Activated CD4-positive, alpha-beta T cell treated with anti-CD3 and anti-CD28 coated beads, Interleukin-2, amount 50 U/mL, for 24 hours (primary cell): ENCODE results near the gene CD40LG.

Experiments
- DNase-seq, 2 donors: peaks; one replicate each; pipeline ENCODE4 v3.0.0-alpha.2; 2020; ENCODE audit warnings: low read depth in 1 of 2, low spot score in 1 of 2

The CD40LG gene

DNA sequence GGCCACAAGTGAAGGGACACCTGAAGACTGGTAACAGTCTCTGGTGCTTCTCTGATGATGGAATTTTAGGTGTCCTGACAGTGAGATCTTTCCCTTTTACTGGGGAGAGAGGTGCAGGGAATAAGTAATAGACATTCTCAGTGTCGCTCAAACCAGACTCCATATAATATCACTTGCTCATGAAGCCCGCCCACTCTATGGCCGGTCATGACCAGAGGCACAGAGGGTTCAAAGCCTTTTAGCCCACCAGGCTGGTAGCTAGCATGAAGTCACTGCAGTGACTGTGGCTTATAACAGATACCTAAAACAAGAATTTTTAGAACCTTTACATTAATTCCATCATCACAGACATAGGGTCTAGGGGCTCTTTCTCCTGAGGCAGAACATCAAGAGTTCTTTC is 2.9 kb downstream of the CD40LG start:
- no peak for DNase-seq

DNA sequence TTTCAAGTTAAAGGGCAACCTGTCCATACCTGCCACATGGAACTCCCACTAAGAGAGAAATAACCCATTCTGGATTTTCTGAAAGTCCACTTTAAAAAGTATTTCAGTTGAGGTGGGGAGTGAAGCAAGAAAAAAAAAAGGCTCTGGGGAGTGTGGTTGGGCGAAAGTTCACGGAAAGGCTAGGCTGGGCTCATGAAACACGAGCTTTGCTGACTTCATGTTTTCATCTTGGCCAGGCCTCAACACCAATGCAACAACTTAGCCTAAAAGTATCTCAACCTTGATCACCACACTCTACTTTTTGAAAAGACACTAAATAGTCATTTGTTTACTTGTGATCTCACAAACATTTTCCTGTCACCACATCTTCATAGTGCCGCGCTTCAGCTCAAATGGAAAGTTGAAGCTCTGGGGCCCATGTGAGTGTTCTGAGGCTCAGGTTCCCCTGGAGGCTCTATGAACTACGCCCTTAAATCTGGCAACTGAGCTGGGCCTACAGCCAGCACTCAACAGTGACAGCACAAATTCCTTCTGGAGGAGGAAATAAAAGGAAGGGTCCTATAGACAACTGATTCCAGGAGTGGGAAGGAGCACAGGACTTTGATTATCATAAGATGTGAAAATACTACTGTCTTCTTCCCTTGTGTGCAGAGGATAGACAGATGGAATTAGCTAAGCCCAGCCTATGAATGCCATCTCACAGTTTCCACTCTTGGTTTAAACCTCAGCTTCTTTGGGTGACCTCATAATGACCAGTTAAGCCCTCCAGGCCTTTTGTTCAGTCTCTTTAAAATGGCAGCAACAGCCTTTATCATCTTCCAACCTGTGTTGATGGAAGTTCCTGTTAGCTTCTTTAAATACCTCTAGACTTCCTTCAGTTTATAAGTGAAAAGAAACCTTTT is 5.1 kb downstream of the CD40LG start:
- DNase-seq = no peak

DNA sequence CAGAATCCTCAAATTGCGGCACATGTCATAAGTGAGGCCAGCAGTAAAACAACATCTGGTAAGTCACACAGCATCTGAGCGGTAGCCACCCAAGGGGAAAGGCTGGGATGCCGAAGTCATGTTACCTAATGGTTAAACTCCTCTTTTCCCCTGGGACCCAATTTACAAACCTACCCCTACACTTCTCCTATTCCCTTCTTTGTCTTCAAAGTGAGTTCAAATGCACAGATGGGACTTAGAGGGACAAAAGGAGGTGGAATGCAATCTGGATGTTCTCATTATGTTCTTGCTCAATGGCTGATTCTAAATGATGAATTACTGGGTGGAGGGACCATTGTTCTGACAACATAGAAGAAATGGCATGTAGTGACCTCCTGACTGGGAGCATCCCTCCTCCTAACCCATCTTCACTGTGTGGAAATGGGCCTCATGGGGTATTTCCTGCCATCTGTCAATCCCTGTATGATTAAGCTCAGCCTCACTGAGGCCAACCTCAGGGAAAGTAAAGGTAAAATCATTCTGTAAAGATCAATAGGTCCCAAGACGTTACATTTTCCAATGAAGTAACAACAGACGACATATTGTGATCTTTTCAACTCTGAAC is 8.5 kb downstream of the CD40LG start:
- no peak for DNase-seq

DNA sequence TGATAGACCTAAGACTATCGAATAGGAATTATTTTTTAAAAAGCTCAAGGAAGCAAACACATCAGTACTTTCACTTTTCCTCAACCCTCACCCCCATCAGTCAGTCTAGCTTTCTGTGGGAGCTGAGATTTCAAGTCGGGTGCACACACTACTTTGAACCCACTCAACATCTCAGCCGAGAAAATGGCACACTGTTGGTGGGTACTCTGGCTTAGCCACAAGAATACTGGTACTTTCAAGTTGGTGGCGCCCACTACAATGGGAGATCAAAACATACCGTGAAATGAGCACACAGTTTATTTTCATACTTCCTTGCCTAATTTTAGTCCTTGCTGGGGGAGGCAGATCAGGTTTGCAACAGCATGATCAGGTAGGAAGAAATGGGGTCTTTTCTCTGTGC is 10.2 kb downstream of the CD40LG start:
- no peak for DNase-seq

DNA sequence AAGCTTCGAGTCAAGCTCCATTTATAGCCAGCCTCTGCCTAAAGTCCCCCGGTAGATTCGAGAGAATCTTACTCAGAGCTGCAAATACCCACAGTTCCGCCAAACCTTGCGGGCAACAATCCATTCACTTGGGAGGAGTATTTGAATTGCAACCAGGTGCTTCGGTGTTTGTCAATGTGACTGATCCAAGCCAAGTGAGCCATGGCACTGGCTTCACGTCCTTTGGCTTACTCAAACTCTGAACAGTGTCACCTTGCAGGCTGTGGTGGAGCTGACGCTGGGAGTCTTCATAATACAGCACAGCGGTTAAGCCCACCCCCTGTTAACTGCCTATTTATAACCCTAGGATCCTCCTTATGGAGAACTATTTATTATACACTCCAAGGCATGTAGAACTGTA is 11.2 kb downstream of the CD40LG start:
- DNase-seq = no peak

DNA sequence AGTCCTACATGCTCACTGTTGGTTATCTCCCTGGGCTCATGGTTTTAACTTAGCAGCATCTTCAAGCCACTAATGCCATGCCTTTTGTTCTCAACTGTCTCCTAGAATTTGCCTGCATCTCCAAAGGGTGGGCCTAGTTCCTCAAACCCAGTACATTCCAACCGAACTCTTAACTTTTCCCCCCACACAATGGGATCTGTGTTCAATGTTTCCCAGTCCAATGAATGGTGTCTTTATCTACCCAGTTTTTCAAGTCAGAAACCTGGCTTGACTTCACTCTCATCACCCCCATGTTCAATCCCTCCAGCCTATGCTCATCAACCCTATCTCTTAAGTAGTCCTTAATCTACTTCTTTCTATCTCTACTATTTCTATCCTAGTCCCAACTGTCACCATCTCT is 12.9 kb downstream of the CD40LG start:
- no peak for DNase-seq

DNA sequence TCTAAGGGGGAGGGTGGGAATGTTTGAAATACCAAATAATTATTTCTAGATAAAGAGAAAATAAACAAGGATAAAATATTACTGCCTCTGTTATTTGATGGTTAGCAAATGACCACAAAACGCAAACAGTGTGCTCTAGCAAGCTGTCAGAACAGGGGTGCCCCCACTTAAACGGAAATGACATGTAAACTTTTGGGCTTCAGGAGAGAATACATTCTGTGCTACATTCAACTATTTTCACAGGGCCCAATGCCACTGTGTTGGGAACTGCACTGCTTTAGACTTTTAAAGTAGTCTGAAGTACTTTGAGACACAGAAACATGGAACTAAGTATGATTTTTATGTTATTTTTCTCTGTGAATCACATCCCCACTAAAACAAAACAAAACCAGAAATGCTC is 14.1 kb downstream of the CD40LG start:
- DNase-seq = no peak

DNA sequence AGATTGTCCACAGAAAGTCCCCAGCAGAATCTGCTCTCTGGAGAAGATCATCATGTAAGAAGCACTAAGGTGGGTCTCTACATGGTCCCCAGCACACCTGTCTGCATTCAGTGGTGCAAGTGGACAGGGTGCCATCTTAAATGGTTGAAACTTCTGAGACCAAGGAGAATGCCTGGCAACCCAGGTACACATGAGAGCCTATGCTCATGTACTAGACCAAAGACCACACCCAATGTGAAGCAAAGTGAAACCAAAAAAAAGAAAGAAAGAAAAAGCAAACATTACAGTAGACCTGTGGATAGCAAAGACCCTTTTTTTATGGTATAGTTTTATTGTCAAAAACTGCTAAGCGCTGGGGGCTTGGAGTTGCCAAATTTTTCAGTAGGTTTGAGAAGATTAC is 15.0 kb downstream of the CD40LG start:
- no peak for DNase-seq

DNA sequence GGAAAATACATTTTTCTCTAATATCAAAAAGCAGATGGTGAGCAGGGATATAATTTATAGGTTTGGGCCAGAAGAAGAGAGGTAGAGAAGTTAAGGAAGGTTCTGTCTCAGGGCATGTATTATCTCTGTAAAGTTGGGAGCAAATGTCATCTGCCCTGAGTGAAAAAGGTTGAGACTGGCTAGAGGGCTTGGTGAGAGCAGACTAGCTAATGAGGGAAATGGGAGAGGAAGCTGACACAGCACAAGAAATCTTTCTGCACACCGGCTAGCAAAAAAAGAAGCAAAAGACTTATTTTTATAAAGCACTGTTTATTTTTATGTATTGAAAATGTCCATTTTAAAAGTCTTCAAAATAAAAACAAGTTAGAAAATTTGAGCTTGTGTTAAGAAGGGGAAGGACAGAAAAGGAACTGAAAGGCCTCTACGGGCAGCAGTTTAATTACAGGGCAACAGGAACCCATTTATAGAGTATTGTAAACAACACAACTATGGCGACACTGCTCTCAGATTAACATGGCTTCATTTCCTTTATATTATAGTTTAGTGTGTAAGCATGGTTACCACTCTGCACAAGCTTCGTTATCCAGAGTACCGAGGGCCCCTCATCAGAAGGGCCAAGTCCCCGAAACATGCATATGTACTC is 17.4 kb downstream of the CD40LG start:
- DNase-seq = no peak

DNA sequence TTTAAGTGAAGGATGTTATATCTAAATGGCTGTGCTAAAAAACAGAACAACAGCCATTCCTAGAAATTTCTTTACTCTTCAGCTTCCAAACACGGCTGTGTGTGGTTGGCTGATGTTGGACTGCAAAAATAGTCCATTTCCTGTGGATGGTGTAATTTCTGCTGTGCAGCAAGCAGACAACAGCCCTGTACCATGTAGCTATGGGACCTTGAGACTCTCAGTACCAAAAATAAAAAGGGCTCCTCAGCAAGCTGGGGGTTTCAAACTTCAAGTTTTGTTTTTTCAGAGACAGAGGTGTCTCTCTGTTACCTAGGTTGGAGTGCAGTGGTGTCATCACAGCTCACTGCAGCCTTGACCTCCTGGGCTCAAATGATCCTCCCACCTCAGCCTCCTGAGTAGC is 18.1 kb downstream of the CD40LG start:
- DNase-seq = no peak

DNA sequence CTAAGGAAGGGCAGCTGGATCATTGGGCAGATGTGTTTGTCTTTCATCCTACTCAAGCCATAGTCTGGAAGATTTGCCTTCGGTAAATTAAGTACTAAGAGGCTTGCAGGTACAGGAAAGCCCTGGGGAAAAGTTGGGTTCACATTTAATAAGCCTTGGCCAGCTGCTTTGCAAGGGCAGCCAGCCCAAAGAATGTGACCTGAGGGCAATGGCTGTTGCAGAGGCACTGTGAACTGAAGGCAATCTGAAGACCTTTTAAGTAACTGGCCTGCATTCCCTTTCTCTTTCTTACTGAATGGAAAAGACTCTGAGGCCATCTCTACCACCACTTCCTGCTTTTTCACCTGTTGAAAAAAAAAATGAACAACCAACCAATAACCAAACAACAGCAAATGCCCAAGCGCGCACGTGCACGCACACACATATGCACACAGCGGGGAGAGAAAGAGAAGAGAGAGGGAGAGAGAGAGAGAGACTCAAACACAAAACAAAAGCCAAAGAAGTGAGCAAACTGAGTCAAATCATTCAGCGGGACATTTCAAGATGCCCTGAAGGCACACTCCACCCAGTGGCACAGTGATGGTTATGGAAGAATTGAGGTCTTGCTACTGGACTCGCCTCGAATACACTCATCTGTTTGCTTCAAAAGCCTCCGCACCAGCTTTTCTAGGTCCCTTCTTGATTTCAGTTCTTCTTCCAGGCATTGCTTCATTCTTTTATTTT is 19.6 kb downstream of the CD40LG start:
- DNase-seq = no peak

DNA sequence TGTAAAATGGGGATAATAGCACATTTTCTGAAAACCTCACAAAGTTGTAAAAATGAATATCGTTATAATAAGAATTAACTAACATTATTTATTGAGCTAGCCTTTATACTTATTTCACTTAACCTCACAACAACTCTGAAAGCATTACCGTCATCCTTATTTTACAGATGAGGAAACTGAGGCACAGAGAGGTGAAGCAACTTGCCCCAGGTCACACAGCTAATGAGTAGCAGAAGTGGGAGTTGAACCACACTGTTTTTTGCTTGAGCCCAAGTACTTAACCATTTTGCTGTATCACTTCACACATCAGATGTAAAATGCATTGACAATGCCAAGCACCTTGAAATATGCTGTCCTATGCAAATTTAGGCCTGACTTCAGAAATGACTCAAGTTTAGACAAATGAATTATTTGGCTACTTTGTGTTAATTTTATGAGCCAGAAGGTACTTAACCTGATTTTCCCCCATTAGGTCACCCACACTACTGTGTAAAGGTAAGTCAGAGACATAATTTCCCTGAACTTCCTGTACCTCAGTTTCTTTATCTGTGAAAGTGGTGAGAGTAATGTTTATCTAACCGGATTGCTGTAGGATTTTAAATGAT is 23.1 kb downstream of the CD40LG start:
- DNase-seq = no peak

DNA sequence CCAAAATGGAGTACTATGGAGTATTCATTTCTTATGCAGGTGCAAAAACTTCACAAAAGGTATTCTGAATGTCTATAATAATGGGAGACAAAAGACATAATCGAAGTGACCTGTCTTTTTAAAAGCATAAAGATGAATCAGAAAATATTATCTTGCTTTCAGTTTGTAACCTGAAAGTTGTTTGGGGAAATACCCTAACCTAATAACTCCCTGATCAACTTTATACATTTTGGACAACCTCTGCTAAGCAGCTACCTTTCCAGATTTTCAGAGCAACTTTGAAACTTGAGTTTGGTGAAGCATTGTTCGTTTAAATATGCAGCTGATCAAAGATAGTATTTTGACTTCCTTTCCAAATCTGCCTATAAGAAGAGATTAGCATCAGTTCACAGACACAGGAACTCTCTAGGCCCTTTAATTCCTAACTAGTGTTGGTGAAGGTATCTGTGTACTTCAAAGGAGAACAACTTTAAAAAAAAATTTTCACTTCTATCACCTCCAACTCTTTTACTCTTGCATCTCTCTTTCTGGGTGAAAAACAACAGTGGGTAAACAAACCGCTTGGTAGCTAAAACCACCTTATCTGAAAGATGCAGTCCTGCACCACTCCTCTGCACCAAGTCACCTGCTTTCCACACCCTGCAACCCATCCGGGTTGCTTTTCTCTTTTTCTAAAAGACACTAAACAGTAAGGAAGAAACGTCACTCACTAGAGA is 26.5 kb downstream of the CD40LG start:
- no peak for DNase-seq

DNA sequence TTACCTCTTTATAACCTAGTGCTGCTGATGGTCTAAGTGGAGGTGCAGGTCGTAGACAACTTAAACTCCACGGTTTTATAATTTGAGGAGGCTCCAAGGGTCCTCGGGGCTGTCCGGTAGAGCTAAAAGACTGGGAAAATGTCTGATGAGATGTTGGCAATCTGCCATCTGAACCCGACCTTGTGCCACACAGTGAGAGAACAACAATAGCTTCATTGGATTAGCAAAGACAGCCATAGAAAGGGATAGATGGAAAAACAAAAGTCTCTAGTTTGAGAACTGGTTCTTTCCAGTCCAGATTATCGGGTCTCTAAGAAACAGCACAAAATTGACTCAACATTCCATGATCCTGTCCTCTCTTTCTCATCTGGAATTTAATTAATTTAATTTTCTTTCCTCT is 31.6 kb downstream of the CD40LG start:
- DNase-seq = no peak

DNA sequence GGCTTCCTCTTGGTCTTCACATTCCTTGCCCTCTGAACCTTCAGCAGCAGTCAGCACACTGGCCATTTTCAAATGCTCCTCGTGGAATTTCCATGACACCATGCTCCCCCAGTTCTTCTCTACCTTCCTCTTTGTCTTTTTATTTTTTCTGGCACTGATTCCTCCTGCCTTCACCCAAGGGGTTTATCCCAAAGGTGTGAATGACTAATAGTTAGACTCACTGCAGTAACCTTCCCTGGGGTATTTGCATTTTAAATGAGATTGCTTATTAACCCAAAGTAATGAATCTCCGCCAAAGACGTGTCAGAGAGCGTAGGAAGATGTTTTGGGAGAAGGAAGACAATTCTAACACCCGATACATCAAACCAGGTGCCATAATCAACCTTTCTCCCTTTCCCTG is 36.2 kb downstream of the CD40LG start:
- DNase-seq = no peak

DNA sequence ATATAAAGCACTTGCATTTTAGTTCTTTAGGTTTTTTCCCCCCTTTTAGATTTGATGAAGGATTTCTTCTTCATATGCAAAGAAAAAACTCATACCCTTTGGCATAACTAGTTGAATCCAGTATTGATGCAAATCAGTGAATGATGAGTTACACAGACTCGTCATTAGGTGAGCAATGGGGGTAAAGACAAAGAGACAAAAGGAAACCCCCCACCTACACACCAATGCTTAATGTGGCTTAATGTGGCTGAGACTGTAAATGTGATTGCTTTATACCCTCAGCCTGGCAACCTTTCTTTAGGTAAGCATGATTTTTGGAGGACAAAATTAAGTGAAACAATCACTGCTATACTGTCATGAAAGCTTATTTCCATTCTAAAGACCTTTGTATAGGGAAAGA is 39.5 kb downstream of the CD40LG start:
- DNase-seq = peak in 1 of 2 donors; percentile 60

DNA sequence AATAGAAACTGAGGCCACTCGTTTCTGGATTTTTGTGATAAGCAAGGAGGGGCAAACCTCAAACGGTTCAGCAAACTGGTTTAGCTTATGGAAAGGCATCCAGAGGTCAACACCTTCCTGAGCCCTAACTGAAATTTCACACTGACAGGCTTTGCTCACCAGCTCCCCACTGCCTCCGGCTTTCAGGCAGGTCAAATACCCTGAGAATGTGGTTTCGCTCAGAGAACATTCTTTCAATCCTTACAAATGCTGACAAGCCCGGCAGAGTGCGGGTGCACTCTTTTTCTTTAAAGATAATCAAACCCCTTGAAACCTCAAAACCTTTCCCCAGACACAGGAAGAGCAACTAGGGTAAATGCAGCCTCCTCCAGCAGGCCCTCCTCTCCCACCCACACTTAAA is 41.5 kb downstream of the CD40LG start:
- no peak for DNase-seq

DNA sequence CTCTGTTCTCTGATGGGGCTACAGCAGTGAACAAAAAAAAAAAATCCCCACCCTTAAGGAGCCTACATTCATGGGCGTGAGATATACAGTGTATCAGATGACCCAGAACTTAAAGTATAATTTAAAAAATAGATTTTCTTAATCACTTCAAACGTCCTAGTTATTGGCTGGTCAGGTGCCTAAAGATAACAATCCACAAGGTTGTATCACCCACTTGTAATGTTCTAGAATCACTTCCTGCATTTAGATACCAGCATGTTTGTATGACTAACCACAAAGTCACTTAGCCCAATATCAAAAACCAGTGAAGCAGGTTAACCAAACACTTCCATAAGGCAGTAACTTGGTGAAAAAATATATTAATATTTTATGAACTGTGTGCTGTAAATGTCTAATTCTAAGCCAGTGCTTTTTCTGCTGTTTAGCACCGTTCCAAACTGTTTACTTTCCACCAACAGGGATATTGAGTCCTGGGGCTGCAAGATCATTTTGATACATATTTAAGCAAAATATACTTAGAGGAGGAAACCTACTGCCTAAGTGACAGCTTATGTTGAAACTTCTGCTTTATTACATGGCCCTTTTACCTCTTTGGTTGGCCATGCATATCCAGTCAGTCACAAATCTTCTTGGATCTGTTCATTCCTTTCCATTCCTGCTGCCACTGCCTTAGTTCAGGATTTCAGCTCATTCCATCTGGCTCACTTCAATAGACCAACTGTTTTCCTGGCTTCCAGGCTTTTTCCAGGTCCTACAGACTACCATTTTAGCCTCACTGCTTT is 43.3 kb downstream of the CD40LG start:
- DNase-seq = no peak

DNA sequence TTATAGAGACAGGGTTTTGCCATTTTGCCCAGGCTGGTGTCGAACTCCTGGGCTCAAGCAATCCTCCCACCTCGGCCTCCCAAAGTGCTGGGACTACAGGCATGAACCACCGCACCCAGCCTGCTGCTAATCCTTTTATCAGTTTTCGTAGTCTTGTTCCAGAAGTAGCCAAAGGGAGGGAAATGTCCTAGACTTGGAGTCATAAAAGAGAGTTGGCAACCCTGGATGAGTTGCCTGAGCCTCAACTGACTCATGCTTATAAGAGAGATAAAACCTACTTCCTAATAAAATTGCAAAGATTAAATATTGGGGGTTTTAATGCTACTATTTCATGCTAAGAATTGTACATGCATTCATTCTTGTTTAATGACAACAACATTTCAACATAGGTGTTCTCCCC is 44.3 kb downstream of the CD40LG start:
- DNase-seq = no peak
